RWPE2 (cell line): ENCODE data around the gene TMEM187.

Experiments
- ATAC-seq: fragments of 200-7000 bp; cut with Tn5 transposase; 3 replicates; pipeline ENCODE4 v1.9.1; 2021; ENCODE audit warnings: low read depth
- DNase-seq: peaks from one replicate; pipeline ENCODE4 v3.0.0-alpha.2; 2020; ENCODE audit warnings: low spot score
- H3K27ac ChIP-seq: fragments of 450-650 bp; 2 replicates; pipeline ENCODE4 v1.5.1; 2017; ENCODE audit warnings: mild to moderate bottlenecking; ENCODE audit not compliant: poor library complexity, severe bottlenecking
- H3K27me3 ChIP-seq: fragments of 250-450 bp; sonication (Bioruptor Pico); 2 replicates; pipeline ENCODE4 v1.5.1; 2021; ENCODE audit warnings: mild to moderate bottlenecking, moderate library complexity; ENCODE audit not compliant: insufficient read depth, poor library complexity, severe bottlenecking
- H3K36me3 ChIP-seq: fragments of 250-450 bp; sonication (Bioruptor Pico); 2 replicates; pipeline ENCODE4 v1.5.1; 2020; ENCODE audit warnings: low read depth, mild to moderate bottlenecking, moderate library complexity
- H3K4me1 ChIP-seq: fragments of 250-450 bp; sonication (Bioruptor Pico); 2 replicates; pipeline ENCODE4 v1.5.1; 2021; ENCODE audit warnings: mild to moderate bottlenecking, moderate library complexity; ENCODE audit not compliant: insufficient read depth, poor library complexity, severe bottlenecking
- H3K4me3 ChIP-seq: fragments of 250-450 bp; sonication (Bioruptor Pico); 2 replicates; pipeline ENCODE4 v1.5.1; 2021; ENCODE audit warnings: mild to moderate bottlenecking, moderate library complexity; ENCODE audit not compliant: severe bottlenecking
- H3K9me3 ChIP-seq: fragments of 250-450 bp; sonication (Bioruptor Pico); 2 replicates; pipeline ENCODE4 v1.5.1; 2021; ENCODE audit warnings: mild to moderate bottlenecking, moderate library complexity; ENCODE audit not compliant: severe bottlenecking
- CTCF ChIP-seq: fragments of 450-650 bp; IDR thresholded peaks from one replicate; pipeline ENCODE4 v1.5.1; 2017; ENCODE audit warnings: mild to moderate bottlenecking, moderate library complexity; ENCODE audit not compliant: poor library complexity, severe bottlenecking

TMEM187 gene

GRCh38 chrX:153934762-153935325, 37.7 kb upstream of the TMEM187 start, which contains the start of gene NAA10:
Gene NAA10 (minus strand): TSS chrX:153935037. CDS start chrX:153934904, 133 bp downstream.
- no peaks in the 10 kb centered on the region for H3K4me1 ChIP-seq
- H3K27me3 ChIP-seq, result no peaks in the 10 kb centered on the region
- no peak for TF ChIP-seq CTCF
- DNase-seq, result no peak
- H3K27ac ChIP-seq, result peak within 1 kb of the TSS; percentile 45
- ATAC-seq, result peak; percentile 95
- peak within 1 kb of the TSS; percentile 90 for H3K4me3 ChIP-seq
- no peaks in the 10 kb centered on the region for H3K9me3 ChIP-seq
- H3K36me3 ChIP-seq, result peaks cover 12% of the 10 kb centered on the region

GRCh38 chrX:153935326-153935851, 37.2 kb upstream of the TMEM187 start:
- Histone ChIP-seq H3K4me1 (no peaks in the 10 kb centered on the region), H3K27ac (no peak overlapping the region), H3K27me3 (no peaks in the 10 kb centered on the region), H3K36me3 (peaks cover 12% of the 10 kb centered on the region), H3K9me3 (no peaks in the 10 kb centered on the region), H3K4me3 (peak overlapping the region; percentile 90)
- ATAC-seq, result no peak
- no peak for TF ChIP-seq CTCF
- DNase-seq, result no peak

- Histone ChIP-seq H3K9me3 (no peaks in the 10 kb centered on the region), H3K27me3 (no peaks in the 10 kb centered on the region), H3K4me3 (no peak overlapping the region), H3K27ac (no peak overlapping the region), H3K36me3 (peaks cover 12% of the 10 kb centered on the region), H3K4me1 (no peaks in the 10 kb centered on the region)
- ATAC-seq, result no peak
- no peak for TF ChIP-seq CTCF
- no peak for DNase-seq
Observed at GRCh38 chrX:153937056-153937455, 35.5 kb upstream of the TMEM187 start.

- Histone ChIP-seq H3K27ac (no peak overlapping the region), H3K4me1 (no peaks in the 10 kb centered on the region), H3K4me3 (no peak overlapping the region), H3K9me3 (no peaks in the 10 kb centered on the region), H3K36me3 (peaks cover 6% of the 10 kb centered on the region), H3K27me3 (no peaks in the 10 kb centered on the region)
- ATAC-seq, result no peak
- no peak for DNase-seq
- TF ChIP-seq CTCF, result no peak
Observed at GRCh38 chrX:153938226-153938786, 34.2 kb upstream of the TMEM187 start.

GRCh38 chrX:153939573-153939972, 33.0 kb upstream of the TMEM187 start:
- no peak for TF ChIP-seq CTCF
- ATAC-seq, result no peak
- no peak overlapping the region for H3K4me3 ChIP-seq

More at GRCh38 chrX:153939573-153939972, 33.0 kb upstream of the TMEM187 start:
- no peak for DNase-seq
- Histone ChIP-seq H3K27ac (no peak overlapping the region), H3K4me1 (no peaks in the 10 kb centered on the region), H3K36me3 (no peaks in the 10 kb centered on the region), H3K27me3 (no peaks in the 10 kb centered on the region), H3K9me3 (no peaks in the 10 kb centered on the region)
